Nephron progenitor cell (in vitro differentiated cells): ENCODE data around the gene PCDH8.
A peak's percentile ranks its signal among the peaks of the same experiment; 100 is the strongest.

Source experiments
- DNase-seq: peaks from one replicate; pipeline ENCODE4 v3.0.0; 2021
- H3K27ac Mint-ChIP-seq: 2 replicates; pipeline ENCODE4 v1.8.0; 2021; ENCODE audit warnings: mild to moderate bottlenecking, moderate library complexity, mixed read lengths
- H3K27me3 Mint-ChIP-seq: 2 replicates; pipeline ENCODE4 v1.8.0; 2021; ENCODE audit warnings: mild to moderate bottlenecking, low read depth, mixed read lengths; ENCODE audit not compliant: poor library complexity
- H3K36me3 Mint-ChIP-seq: 2 replicates; pipeline ENCODE4 v1.8.0; 2021; ENCODE audit warnings: low read depth, mixed read lengths
- H3K4me1 Mint-ChIP-seq: 2 replicates; pipeline ENCODE4 v1.8.0; 2021; ENCODE audit warnings: mixed read lengths
- H3K4me3 Mint-ChIP-seq: 2 replicates; pipeline ENCODE4 v1.8.0; 2021; ENCODE audit warnings: mild to moderate bottlenecking, moderate library complexity, mixed read lengths
- H3K9me3 Mint-ChIP-seq: 2 replicates; pipeline ENCODE4 v1.8.0; 2021; ENCODE audit warnings: mild to moderate bottlenecking, moderate library complexity, mixed read lengths
- TF ChIP-seq, protein P1 (sequence below): fragments of 200-600 bp; sonication (generic); IDR thresholded peaks from 2 replicates; pipeline ENCODE4 v1.5.0; 2021; ENCODE audit warnings: antibody characterized with exemption

The PCDH8 gene

DNA sequence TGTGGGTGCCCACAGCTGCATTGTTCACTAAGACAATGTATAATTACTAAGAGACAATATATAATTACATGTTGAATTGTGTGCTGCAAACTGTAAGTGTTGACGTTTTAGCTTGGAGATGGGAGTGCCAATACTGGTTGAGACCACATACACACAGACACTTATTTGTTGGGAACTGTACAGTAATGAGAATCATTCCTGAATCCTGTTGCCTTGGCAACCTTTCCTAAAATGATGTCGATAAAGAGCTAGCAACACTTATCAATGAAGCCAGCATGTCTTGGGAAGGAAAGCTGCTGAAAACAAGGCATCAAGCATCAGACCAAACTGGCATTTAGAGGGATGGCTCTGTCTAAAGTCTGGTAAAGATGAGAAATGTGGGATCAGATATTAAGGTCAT is 51.3 kb downstream of the PCDH8 start:
- Mint-ChIP-seq H3K36me3 (no peaks in the 10 kb centered on the region), H3K9me3 (no peaks in the 10 kb centered on the region), H3K27ac (no peak overlapping the region), H3K27me3 (peaks cover 14% of the 10 kb centered on the region), H3K4me1 (no peaks in the 10 kb centered on the region), H3K4me3 (no peak overlapping the region)
- DNase-seq, result no peak
- TF ChIP-seq, protein P1, sequence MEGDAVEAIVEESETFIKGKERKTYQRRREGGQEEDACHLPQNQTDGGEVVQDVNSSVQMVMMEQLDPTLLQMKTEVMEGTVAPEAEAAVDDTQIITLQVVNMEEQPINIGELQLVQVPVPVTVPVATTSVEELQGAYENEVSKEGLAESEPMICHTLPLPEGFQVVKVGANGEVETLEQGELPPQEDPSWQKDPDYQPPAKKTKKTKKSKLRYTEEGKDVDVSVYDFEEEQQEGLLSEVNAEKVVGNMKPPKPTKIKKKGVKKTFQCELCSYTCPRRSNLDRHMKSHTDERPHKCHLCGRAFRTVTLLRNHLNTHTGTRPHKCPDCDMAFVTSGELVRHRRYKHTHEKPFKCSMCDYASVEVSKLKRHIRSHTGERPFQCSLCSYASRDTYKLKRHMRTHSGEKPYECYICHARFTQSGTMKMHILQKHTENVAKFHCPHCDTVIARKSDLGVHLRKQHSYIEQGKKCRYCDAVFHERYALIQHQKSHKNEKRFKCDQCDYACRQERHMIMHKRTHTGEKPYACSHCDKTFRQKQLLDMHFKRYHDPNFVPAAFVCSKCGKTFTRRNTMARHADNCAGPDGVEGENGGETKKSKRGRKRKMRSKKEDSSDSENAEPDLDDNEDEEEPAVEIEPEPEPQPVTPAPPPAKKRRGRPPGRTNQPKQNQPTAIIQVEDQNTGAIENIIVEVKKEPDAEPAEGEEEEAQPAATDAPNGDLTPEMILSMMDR, result no peak

DNA sequence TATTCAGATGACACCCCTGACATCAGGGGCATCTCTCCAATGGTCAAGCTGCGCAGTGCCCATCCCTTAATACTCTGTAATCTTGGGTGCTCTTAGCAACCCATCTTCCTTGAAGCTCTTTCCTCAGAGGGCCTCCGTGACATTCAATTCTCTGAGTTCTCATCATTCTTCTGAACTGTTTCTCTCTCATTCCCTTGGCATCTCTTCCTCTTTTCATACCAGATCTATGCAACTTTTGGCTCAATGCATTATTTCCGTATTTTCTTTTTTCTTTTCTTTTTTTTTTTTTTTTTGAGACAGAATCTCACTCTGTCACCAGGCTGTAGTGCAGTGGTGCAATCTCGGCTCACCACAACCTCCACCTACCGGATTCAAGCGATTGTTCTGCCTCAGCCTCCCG is 53.9 kb downstream of the PCDH8 start:
- Mint-ChIP-seq H3K9me3 (no peaks in the 10 kb centered on the region), H3K36me3 (no peaks in the 10 kb centered on the region), H3K27me3 (peaks cover 10% of the 10 kb centered on the region), H3K4me1 (peaks cover 6% of the 10 kb centered on the region), H3K4me3 (no peak overlapping the region), H3K27ac (peak overlapping the region; percentile 16)
- DNase-seq, result no peak
- TF ChIP-seq, protein P1, result no peak

DNA sequence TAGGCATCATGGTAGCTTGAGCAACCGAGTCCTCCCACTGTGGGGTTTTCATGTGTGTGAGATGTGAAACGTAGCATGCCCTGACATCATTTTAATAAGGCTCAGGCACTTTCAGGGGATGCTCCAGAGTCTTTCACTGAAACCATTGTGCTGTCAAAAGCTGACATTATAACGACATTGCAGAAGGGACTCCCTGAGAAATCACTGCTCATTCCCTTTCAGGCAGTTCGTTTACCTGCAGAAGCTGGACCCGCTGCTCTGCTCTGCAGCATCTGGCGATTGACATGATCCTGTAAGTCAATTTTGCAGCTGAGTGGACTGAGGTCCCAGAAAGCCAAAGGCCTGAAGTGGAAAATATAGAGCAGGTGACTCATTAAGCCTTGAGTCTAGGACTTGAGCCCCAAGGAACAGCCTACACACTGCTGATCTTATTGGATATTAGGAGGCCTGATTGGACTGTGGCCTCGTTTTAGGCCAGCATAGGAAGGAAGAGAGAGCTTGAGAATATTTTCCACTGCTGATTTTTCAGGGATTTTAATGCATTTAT is 54.9 kb downstream of the PCDH8 start:
- DNase-seq, result no peak
- TF ChIP-seq, protein P1, result no peak
- H3K27me3 Mint-ChIP-seq, result peaks cover 7% of the 10 kb centered on the region
- no peak overlapping the region for H3K27ac Mint-ChIP-seq
- H3K36me3 Mint-ChIP-seq, result no peaks in the 10 kb centered on the region
- H3K4me1 Mint-ChIP-seq, result peaks cover 6% of the 10 kb centered on the region
- H3K4me3 Mint-ChIP-seq, result no peak overlapping the region
- no peaks in the 10 kb centered on the region for H3K9me3 Mint-ChIP-seq
